ENCODE measurements around the gene DKK1. TPM values are rescaled to one million over a fixed set of nuclear protein-coding genes. Genes with fewer than 3 reads are reported as not detected.
A peak's percentile ranks its signal among the peaks of the same experiment; 100 is the strongest.

DKK1 gene
- total and polyA plus RNA-seq, 4 donors, result 0.08 to 1.1 (median 0.20) TPM; not detected in 1

DNA sequence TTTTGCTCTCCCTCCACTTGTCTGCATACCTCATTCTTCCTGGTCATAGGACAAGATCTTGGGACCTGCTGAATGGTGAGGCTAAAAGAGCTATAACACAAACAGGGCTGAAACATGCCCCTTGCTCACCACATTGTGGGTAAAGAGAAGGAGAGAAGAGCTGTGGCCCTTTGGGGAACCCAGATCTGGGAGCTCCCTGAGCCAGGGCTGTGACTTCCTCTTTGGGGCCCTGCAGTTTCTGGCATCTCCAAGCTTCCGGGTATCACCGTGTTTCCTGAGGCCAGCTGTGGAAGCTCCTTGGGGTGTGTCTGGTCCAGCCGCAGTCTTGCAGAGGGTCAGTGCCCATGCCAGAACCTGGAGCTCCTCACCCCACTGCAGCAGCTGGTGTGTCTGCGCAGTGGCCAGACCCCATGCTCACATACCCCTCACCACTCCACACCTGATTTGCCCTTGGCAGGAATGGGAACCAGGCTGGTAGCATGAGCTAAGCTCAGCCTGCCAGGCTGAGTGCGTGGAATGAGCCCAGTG is 34.0 kb downstream of the DKK1 start:
- Histone ChIP-seq H3K4me3 (ENCODE audit: low read depth in 1 of 3, low read length in 3 of 3) (no peak overlapping the region), H3K9ac (ENCODE audit: low read depth in 1 of 2, low read length in 2 of 2) (no peak overlapping the region), H3K36me3 (ENCODE audit: control insufficient read depth in 4 of 4, insufficient read depth in 3 of 4, low read depth in 1 of 4, low read length in 3 of 4) (no peaks in the 10 kb centered on the region), H3K9me3 (ENCODE audit: control insufficient read depth in 4 of 4, low read length in 3 of 4) (peaks cover 0 to 2% (median 0%) of the 10 kb centered on the region in 4 donors), H3K27ac (ENCODE audit: low read depth in 1 of 2, low read length in 2 of 2) (no peak overlapping the region), H3K4me1 (ENCODE audit: control insufficient read depth in 4 of 4, insufficient read depth in 4 of 4, low read length in 3 of 4) (no peaks in the 10 kb centered on the region), H3K27me3 (ENCODE audit: control insufficient read depth in 4 of 4, insufficient read depth in 4 of 4, low read length in 3 of 4) (no peaks in the 10 kb centered on the region)
- TF ChIP-seq, protein P1, sequence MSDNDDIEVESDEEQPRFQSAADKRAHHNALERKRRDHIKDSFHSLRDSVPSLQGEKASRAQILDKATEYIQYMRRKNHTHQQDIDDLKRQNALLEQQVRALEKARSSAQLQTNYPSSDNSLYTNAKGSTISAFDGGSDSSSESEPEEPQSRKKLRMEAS (IDR thresholded peaks at IDR 0.05), result no peak
- no peak for TF ChIP-seq YY1 (IDR thresholded peaks at IDR 0.05)
- no peak for TF ChIP-seq FOXA1 (IDR thresholded peaks at IDR 0.05)
- no peak for TF ChIP-seq JUND (IDR thresholded peaks at IDR 0.05)
- no peak for TF ChIP-seq HNF4A (conservative IDR thresholded peaks at IDR 0.05)
- WGBS, result 77% methylated on average over 5 of the region's 5 CpGs
- no peak for DNase-seq (ENCODE audit: low spot score)

DNA sequence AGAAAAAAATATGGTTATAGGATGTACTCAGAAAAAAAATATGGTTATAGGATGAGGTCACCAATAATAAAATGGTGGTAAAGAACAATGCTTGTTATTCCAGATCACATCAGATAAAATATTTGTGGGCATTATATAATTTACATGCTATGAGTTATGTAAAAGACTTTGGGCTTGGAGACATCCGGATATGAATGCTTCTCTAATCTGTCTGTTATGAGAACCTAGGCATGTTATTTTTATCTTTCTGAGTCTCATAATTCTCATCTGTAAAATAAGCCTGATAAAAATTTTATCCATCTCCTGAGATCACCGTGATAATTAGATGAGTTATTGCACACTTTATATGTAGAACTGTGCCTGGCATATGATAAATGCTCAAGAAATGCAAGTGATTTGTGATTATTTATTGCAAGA is 37.8 kb downstream of the DKK1 start:
- DNase-seq (ENCODE audit: low spot score), result no peak
- 72% methylated on average over 2 of the region's 2 CpGs for WGBS
- peaks cover 0 to 2% (median 0%) of the 10 kb centered on the region in 4 donors for H3K9me3 ChIP-seq (ENCODE audit: control insufficient read depth in 4 of 4, low read length in 3 of 4)
- TF ChIP-seq, protein P2, sequence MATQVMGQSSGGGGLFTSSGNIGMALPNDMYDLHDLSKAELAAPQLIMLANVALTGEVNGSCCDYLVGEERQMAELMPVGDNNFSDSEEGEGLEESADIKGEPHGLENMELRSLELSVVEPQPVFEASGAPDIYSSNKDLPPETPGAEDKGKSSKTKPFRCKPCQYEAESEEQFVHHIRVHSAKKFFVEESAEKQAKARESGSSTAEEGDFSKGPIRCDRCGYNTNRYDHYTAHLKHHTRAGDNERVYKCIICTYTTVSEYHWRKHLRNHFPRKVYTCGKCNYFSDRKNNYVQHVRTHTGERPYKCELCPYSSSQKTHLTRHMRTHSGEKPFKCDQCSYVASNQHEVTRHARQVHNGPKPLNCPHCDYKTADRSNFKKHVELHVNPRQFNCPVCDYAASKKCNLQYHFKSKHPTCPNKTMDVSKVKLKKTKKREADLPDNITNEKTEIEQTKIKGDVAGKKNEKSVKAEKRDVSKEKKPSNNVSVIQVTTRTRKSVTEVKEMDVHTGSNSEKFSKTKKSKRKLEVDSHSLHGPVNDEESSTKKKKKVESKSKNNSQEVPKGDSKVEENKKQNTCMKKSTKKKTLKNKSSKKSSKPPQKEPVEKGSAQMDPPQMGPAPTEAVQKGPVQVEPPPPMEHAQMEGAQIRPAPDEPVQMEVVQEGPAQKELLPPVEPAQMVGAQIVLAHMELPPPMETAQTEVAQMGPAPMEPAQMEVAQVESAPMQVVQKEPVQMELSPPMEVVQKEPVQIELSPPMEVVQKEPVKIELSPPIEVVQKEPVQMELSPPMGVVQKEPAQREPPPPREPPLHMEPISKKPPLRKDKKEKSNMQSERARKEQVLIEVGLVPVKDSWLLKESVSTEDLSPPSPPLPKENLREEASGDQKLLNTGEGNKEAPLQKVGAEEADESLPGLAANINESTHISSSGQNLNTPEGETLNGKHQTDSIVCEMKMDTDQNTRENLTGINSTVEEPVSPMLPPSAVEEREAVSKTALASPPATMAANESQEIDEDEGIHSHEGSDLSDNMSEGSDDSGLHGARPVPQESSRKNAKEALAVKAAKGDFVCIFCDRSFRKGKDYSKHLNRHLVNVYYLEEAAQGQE (IDR thresholded peaks at IDR 0.05), result no peak
- no peaks in the 10 kb centered on the region for H3K36me3 ChIP-seq (ENCODE audit: control insufficient read depth in 4 of 4, insufficient read depth in 3 of 4, low read depth in 1 of 4, low read length in 3 of 4)
- no peaks in the 10 kb centered on the region for H3K27me3 ChIP-seq (ENCODE audit: control insufficient read depth in 4 of 4, insufficient read depth in 4 of 4, low read length in 3 of 4)
- H3K4me1 ChIP-seq (ENCODE audit: control insufficient read depth in 4 of 4, insufficient read depth in 4 of 4, low read length in 3 of 4), result no peaks in the 10 kb centered on the region
- H3K9ac ChIP-seq (ENCODE audit: low read depth in 1 of 2, low read length in 2 of 2), result no peak overlapping the region
- H3K27ac ChIP-seq (ENCODE audit: low read depth in 1 of 2, low read length in 2 of 2), result no peak overlapping the region
- H3K4me3 ChIP-seq (ENCODE audit: low read depth in 1 of 3, low read length in 3 of 3), result no peak overlapping the region

DNA sequence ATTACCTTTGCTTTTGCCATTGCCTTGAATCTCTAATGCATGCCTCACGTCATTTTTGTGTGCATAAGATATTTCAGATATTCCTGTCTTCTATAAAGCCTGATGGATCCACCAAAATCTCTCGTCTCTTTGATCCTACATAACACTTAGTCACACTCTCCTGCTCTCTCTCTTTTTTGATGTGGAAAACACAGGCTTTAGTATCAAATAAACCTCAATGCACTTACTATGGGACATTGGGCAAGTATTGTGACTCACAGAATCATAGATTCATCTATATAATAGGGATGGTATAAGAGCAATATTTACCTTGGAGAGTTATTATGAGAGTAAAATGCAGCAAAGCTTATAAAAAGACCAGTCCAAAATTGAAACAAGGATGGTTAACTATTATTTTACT is 39.1 kb downstream of the DKK1 start:
- Histone ChIP-seq H3K27me3 (ENCODE audit: control insufficient read depth in 4 of 4, insufficient read depth in 4 of 4, low read length in 3 of 4) (no peaks in the 10 kb centered on the region), H3K4me1 (ENCODE audit: control insufficient read depth in 4 of 4, insufficient read depth in 4 of 4, low read length in 3 of 4) (no peaks in the 10 kb centered on the region), H3K36me3 (ENCODE audit: control insufficient read depth in 4 of 4, insufficient read depth in 3 of 4, low read depth in 1 of 4, low read length in 3 of 4) (no peaks in the 10 kb centered on the region), H3K4me3 (ENCODE audit: low read depth in 1 of 3, low read length in 3 of 3) (no peak overlapping the region), H3K9ac (ENCODE audit: low read depth in 1 of 2, low read length in 2 of 2) (no peak overlapping the region), H3K9me3 (ENCODE audit: control insufficient read depth in 4 of 4, low read length in 3 of 4) (no peaks in the 10 kb centered on the region), H3K27ac (ENCODE audit: low read depth in 1 of 2, low read length in 2 of 2) (no peak overlapping the region)
- TF ChIP-seq GABPA (IDR thresholded peaks at IDR 0.05 in 1 of 2, conservative IDR thresholded peaks at IDR 0.05 in 1 of 2) (no peak), NR2F2 (IDR thresholded peaks at IDR 0.05) (no peak), SP1 (IDR thresholded peaks at IDR 0.05) (no peak), FOXA1 (IDR thresholded peaks at IDR 0.05) (no peak)
- 79% methylated on average over 2 of the region's 2 CpGs for WGBS
- DNase-seq (ENCODE audit: low spot score), result no peak

DNA sequence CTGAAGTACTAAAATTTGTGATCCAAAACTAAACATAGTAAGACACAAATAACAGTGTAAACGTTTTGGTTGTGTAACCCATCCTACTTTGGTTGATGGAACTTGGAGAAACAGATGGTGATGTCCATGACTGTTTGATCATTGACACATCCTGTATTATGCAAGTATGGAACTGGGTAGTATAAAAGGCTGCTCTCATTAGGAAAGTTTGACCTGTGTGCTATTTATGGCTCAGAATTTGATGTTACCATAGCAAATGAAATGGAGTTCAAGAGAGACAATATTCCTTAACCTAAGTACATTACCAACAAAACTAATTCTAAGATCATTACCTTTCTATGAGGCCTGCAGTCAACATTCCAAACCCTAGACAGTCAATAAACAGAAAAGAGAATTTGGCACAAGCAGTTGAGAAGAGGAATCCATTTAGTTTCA is 39.9 kb downstream of the DKK1 start:
- Histone ChIP-seq H3K9me3 (ENCODE audit: control insufficient read depth in 4 of 4, low read length in 3 of 4) (no peaks in the 10 kb centered on the region), H3K9ac (ENCODE audit: low read depth in 1 of 2, low read length in 2 of 2) (no peak overlapping the region), H3K4me3 (ENCODE audit: low read depth in 1 of 3, low read length in 3 of 3) (no peak overlapping the region), H3K36me3 (ENCODE audit: control insufficient read depth in 4 of 4, insufficient read depth in 3 of 4, low read depth in 1 of 4, low read length in 3 of 4) (no peaks in the 10 kb centered on the region), H3K27me3 (ENCODE audit: control insufficient read depth in 4 of 4, insufficient read depth in 4 of 4, low read length in 3 of 4) (no peaks in the 10 kb centered on the region), H3K4me1 (ENCODE audit: control insufficient read depth in 4 of 4, insufficient read depth in 4 of 4, low read length in 3 of 4) (no peaks in the 10 kb centered on the region), H3K27ac (ENCODE audit: low read depth in 1 of 2, low read length in 2 of 2) (no peak overlapping the region)
- WGBS, result 5% methylated on average over 1 of the region's 1 CpG
- no peak for DNase-seq (ENCODE audit: low spot score)
- no peak for TF ChIP-seq JUND (IDR thresholded peaks at IDR 0.05)
- TF ChIP-seq RXRA (IDR thresholded peaks at IDR 0.05), result peak in 1 of 2 donors; percentile 5
- TF ChIP-seq, protein P3, sequence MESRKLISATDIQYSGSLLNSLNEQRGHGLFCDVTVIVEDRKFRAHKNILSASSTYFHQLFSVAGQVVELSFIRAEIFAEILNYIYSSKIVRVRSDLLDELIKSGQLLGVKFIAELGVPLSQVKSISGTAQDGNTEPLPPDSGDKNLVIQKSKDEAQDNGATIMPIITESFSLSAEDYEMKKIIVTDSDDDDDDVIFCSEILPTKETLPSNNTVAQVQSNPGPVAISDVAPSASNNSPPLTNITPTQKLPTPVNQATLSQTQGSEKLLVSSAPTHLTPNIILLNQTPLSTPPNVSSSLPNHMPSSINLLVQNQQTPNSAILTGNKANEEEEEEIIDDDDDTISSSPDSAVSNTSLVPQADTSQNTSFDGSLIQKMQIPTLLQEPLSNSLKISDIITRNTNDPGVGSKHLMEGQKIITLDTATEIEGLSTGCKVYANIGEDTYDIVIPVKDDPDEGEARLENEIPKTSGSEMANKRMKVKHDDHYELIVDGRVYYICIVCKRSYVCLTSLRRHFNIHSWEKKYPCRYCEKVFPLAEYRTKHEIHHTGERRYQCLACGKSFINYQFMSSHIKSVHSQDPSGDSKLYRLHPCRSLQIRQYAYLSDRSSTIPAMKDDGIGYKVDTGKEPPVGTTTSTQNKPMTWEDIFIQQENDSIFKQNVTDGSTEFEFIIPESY (IDR thresholded peaks at IDR 0.05), result no peak
